Measurements from ENCODE around the gene ARHGEF28.

The ARHGEF28 gene

GRCh38 chr5:73989956-73990355 lies 364.0 kb downstream of the ARHGEF28 start:
- Histone ChIP-seq H3K27me3 (ENCODE audit: insufficient read depth, low read length) (no peaks in the 10 kb centered on the region), H3K4me1 (ENCODE audit: insufficient read depth, low read length) (no peaks in the 10 kb centered on the region), H3K27ac (ENCODE audit: low read length) (no peak overlapping the region), H3K4me3 (ENCODE audit: low read length) (no peak overlapping the region), H3K9me3 (ENCODE audit: insufficient read depth, low read depth, low read length) (no peaks in the 10 kb centered on the region), H3K9ac (ENCODE audit: low read depth, low read length) (no peak overlapping the region), H3K36me3 (ENCODE audit: insufficient read depth, low read depth, low read length) (no peaks in the 10 kb centered on the region)
